Measurements from ENCODE around the gene PPP2R5A.
"Not testable (repeated sequence)": the region's sequence is repeated elsewhere in the genome, so short reads cannot be mapped to it uniquely, and the experiment has no call there.

PPP2R5A gene

DNA sequence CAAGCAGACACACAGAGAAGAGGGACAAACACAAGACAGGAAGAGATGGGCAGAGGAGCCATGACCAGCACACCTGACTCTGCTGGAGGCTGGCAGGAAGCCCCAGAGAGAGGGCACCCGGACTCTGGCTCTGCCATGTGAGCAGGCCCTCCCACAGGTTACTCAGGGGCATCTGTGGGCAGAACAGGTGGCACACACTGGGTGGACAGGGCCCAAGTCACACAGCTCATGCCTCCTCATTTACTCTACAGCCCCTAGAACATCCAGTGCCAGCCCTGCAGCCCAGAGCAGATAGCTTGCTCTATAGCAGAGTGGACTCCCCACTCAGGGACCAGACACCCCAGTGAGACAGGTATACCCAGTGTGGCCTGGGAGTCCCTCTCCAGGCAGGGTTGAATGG is 100.8 kb downstream of the PPP2R5A start:
- no peak for DNase-seq (ENCODE audit: low read depth)
- no peak overlapping the region for H3K4me3 ChIP-seq (ENCODE audit: low read depth, low read length)
- TF ChIP-seq, protein P1, sequence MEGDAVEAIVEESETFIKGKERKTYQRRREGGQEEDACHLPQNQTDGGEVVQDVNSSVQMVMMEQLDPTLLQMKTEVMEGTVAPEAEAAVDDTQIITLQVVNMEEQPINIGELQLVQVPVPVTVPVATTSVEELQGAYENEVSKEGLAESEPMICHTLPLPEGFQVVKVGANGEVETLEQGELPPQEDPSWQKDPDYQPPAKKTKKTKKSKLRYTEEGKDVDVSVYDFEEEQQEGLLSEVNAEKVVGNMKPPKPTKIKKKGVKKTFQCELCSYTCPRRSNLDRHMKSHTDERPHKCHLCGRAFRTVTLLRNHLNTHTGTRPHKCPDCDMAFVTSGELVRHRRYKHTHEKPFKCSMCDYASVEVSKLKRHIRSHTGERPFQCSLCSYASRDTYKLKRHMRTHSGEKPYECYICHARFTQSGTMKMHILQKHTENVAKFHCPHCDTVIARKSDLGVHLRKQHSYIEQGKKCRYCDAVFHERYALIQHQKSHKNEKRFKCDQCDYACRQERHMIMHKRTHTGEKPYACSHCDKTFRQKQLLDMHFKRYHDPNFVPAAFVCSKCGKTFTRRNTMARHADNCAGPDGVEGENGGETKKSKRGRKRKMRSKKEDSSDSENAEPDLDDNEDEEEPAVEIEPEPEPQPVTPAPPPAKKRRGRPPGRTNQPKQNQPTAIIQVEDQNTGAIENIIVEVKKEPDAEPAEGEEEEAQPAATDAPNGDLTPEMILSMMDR (IDR thresholded peaks at IDR 0.05; ENCODE audit: control insufficient read depth, extremely low read depth, insufficient read depth): no peak

DNA sequence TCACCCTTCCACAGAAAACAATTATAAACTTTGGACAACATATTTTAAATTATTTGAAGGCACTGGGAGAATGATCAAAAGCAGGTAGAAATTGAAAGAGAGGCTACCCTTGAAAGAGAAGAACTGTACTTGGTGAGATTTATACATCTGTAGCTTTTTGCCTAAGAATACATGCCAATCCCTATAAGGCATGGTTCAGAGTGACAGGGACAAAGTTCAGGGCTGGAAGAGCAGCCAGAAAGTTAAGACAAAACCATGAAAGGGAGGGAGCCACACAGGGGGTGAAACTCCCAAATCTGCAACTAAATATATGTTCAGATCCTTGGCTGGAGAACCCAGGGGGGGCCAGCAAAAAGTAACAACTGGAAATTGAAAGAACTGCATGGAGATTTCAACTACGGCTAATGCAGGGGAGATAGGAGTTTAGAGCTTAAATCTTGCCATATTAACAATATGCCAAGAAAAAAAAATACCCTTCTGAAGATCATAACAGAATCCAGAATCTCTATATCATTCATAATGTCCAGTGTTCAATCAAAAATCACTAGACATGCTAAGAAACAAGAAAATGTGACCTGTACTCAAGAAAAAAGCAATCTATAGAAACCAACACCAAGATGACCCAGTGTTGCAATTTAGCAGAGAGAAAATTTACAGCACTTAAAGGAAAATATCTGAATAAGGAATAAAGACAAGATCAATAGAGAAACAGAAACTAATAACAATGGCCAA is 103.9 kb downstream of the PPP2R5A start:
- DNase-seq (ENCODE audit: low read depth): no peak
- TF ChIP-seq, protein P1 (IDR thresholded peaks at IDR 0.05; ENCODE audit: control insufficient read depth, extremely low read depth, insufficient read depth): no peak
- H3K4me3 ChIP-seq (ENCODE audit: low read depth, low read length): no peak overlapping the region

DNA sequence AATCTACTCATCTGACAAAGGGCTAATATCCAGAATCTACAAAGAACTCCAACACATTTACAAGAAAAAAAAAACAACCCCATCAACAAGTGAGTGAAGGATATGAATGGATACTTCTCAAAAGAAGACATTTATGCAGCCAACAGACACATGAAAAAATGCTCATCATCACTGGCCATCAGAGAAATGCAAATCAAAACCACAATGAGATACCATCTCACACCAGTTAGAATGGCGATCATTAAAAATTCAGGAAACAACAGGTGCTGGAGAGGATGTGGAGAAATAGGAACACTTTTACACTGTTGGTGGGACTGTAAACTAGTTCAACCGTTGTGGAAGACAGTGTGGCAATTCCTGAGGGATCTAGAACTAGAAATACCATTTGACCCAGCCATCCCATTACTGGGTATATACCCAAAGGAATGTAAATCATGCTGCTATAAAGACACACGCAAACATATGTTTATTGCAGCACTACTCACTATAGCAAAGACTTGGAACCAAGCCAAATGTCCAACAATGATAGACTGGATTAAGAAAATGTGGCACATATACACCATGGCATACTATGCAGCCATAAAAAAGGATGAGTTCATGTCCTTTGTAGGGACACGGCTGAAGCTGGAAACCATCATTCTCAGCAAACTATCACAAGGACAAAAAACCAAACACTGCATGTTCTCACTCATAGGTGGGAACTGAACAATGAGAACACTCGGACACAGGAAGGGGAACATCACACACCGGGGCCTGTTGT is 110.6 kb downstream of the PPP2R5A start:
- not testable (repeated sequence) for DNase-seq (ENCODE audit: low read depth); H3K4me3 ChIP-seq (ENCODE audit: low read depth, low read length)

DNA sequence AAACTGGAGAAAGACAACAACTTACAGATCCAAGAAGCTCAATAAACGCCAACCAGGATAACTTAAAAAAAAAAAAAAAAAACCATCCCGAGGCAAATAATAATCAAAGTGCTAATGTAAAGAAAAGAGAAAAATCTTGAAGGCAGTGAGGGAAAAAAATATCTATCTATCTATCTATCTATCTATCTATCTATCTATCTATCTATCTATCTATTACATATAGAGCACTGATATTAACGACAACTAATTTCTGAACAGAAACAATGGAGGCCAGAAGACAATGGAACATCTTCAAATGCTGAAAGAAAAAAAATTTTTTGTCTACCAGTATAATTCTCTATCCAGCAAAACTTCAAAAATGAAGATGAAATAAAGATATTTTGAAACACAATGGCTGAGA is 111.4 kb downstream of the PPP2R5A start:
- TF ChIP-seq, protein P1 (IDR thresholded peaks at IDR 0.05; ENCODE audit: control insufficient read depth, extremely low read depth, insufficient read depth): no peak
- no peak for DNase-seq (ENCODE audit: low read depth)
- no peak overlapping the region for H3K4me3 ChIP-seq (ENCODE audit: low read depth, low read length)

DNA sequence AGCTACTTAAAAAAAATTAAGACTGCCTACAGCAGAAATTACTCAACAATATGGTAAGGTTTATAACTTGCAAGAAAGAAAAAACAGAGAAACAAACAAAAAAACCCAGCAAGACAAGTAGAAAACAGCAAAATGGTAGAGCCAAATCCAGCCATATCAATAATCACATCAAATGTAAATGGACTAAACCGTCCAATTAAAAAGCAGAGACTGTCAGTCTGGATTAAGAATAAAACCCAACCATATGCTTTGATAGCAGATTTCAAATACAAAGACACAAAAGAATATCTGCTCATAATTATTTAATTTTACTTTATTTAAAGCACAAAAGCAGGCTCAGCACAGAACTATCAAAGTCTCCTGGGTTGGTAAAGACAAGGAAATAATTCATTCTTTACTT is 112.0 kb downstream of the PPP2R5A start:
- no peak overlapping the region for H3K4me3 ChIP-seq (ENCODE audit: low read depth, low read length)
- DNase-seq (ENCODE audit: low read depth): no peak
- TF ChIP-seq, protein P1 (IDR thresholded peaks at IDR 0.05; ENCODE audit: control insufficient read depth, extremely low read depth, insufficient read depth): no peak

DNA sequence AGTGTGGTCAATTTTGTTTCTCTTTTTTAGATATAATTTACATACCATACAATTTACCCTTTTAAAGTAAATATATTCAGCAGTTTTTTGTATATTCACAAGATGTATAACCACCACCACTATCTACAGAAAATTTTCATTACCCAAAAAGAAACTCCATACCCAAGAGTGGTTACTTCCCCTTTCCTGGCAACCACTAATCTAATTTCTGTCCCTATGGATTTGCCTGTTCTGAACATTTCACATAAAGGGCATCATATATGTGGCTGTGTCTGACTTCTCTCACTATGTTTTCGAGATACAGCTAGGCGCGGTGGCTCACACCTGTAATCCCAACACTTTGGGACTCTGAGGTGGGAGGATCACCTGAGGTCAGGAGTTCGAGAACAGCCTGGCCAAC is 115.8 kb downstream of the PPP2R5A start:
- H3K4me3 ChIP-seq (ENCODE audit: low read depth, low read length): no peak overlapping the region
- TF ChIP-seq, protein P1 (IDR thresholded peaks at IDR 0.05; ENCODE audit: control insufficient read depth, extremely low read depth, insufficient read depth): no peak
- no peak for DNase-seq (ENCODE audit: low read depth)

DNA sequence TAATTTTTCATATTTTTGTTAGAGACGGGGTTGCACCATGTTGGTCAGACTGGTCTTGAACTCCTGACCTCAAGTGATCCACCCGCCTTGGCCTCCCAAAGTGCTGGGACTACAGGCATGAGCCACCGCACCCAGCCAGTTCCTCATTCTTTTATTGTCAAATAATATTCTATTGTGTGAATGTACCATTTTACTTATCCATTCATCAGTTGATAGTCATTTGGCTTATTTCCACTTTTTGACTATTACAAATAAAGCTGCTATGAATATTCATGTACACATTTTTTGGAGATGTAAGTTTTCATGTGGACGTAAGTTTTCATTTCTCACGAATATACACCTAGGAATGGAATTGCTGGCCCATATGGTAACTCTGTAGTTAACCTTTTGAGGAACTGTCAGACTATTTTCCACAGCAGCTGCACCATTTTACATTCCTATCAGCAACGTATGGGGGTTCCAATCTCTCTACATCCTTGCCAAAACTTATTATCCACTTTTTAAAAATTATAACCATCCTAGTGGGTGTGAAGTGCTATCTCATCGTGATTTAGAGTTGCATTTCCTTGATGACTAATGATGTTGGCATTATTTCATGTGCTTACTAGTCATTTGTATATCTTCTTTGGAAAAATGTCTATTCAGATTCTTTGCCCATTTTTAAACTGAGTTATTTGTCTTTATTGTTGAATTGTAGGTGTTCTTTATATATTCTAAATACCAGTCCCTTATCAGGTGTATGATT is 116.8 kb downstream of the PPP2R5A start:
- H3K4me3 ChIP-seq (ENCODE audit: low read depth, low read length): no peak overlapping the region
- TF ChIP-seq, protein P1 (IDR thresholded peaks at IDR 0.05; ENCODE audit: control insufficient read depth, extremely low read depth, insufficient read depth): no peak
- no peak for DNase-seq (ENCODE audit: low read depth)
